Neural crest cell (in vitro differentiated cells): ENCODE data around the gene EVI5L. TPM values are rescaled to one million over a fixed set of nuclear protein-coding genes. Genes with fewer than 3 reads are reported as not detected.

Source experiments
- DNase-seq: peaks from one replicate; pipeline ENCODE4 v3.0.0; 2021; ENCODE audit warnings: low read depth, mixed read lengths, low spot score
- H3K27ac Mint-ChIP-seq: one replicate; pipeline ENCODE4 v1.8.0; 2021; ENCODE audit warnings: mild to moderate bottlenecking, mixed read lengths; ENCODE audit not compliant: unreplicated experiment
- H3K27me3 Mint-ChIP-seq: 2 replicates; pipeline ENCODE4 v1.8.0; 2021; ENCODE audit warnings: low read depth, mild to moderate bottlenecking, mixed read lengths
- H3K36me3 Mint-ChIP-seq: 2 replicates; pipeline ENCODE4 v1.8.0; 2021; ENCODE audit warnings: low read depth, mild to moderate bottlenecking, mixed read lengths
- H3K4me1 Mint-ChIP-seq: 2 replicates; pipeline ENCODE4 v1.8.0; 2021; ENCODE audit warnings: mixed read lengths
- H3K4me3 Mint-ChIP-seq: one replicate; pipeline ENCODE4 v1.8.0; 2021; ENCODE audit warnings: mild to moderate bottlenecking, mixed read lengths
- H3K9me3 Mint-ChIP-seq: 2 replicates; pipeline ENCODE4 v1.8.0; 2021; ENCODE audit warnings: mixed read lengths
- CTCF ChIP-seq: fragments of 200-600 bp; sonication (generic); conservative IDR thresholded peaks from 2 replicates; pipeline ENCODE4 v1.5.0; 2021; ENCODE audit warnings: antibody characterized with exemption, mild to moderate bottlenecking
- total RNA-seq: library from RNA; stranded (reverse); gene quantifications from 2 replicates; pipeline ENCODE4 v1.2.1, GENCODE V29; 2021

Gene EVI5L
- total RNA-seq, 1 donor from 2014 or later: 19.5 TPM

- no peak for DNase-seq
- Mint-ChIP-seq H3K4me3 (peak overlapping the region; percentile 90), H3K36me3 (no peaks in the 10 kb centered on the region), H3K9me3 (peaks cover 3% of the 10 kb centered on the region), H3K27ac (peak overlapping the region; percentile 96), H3K27me3 (peaks cover 21% of the 10 kb centered on the region), H3K4me1 (peaks cover 19% of the 10 kb centered on the region)
- no peak for TF ChIP-seq CTCF
Observed at GRCh38 chr19:7873304-7874075, 43.5 kb downstream of the EVI5L start.

- TF ChIP-seq CTCF: no peak
- Mint-ChIP-seq H3K27me3 (peaks cover 21% of the 10 kb centered on the region), H3K27ac (peak within 1 kb of the TSS; percentile 96), H3K9me3 (peaks cover 3% of the 10 kb centered on the region), H3K36me3 (no peaks in the 10 kb centered on the region), H3K4me1 (peaks cover 19% of the 10 kb centered on the region), H3K4me3 (peak within 1 kb of the TSS; percentile 90)
- peak; percentile 68 for DNase-seq
Observed at GRCh38 chr19:7874076-7874896, 44.3 kb downstream of the EVI5L start, which contains the start of gene PRR36. PRR36 (minus strand) TSS chr19:7874390; CDS start chr19:7873689, 701 bp downstream.

DNA sequence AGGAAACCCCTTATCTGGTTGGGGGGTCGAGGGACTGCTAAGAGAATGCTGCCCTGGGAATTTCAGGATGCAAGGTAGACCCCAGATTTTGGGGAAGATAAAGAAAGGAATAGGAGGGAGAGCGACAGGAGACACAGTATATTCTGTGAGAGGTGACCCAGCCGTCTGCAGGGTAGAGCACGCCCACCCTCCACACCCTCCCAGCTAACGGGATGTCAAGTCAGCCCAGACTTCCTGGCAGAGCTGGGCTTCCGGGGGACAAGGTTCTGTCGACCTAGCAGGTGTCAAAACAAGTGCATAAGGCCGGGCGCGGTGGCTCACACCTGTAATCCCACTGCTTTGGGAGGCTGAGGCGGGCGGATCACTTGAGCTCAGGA, 44.9 kb downstream of the EVI5L start:
- H3K36me3 Mint-ChIP-seq: no peaks in the 10 kb centered on the region
- DNase-seq: no peak
- no peak overlapping the region for H3K27ac Mint-ChIP-seq
- peaks cover 3% of the 10 kb centered on the region for H3K9me3 Mint-ChIP-seq
- peak overlapping the region; percentile 87 for H3K4me3 Mint-ChIP-seq
- H3K27me3 Mint-ChIP-seq: peaks cover 21% of the 10 kb centered on the region
- no peak for TF ChIP-seq CTCF
- peaks cover 19% of the 10 kb centered on the region for H3K4me1 Mint-ChIP-seq

- H3K4me1 Mint-ChIP-seq: peaks cover 3% of the 10 kb centered on the region
- H3K9me3 Mint-ChIP-seq: no peaks in the 10 kb centered on the region
- no peak for TF ChIP-seq CTCF
- peaks cover 9% of the 10 kb centered on the region for H3K27me3 Mint-ChIP-seq
- DNase-seq: no peak
- no peak overlapping the region for H3K27ac Mint-ChIP-seq
- H3K36me3 Mint-ChIP-seq: no peaks in the 10 kb centered on the region
- peak overlapping the region; percentile 44 for H3K4me3 Mint-ChIP-seq
Observed at GRCh38 chr19:7877249-7877836, 47.3 kb downstream of the EVI5L start.

DNA sequence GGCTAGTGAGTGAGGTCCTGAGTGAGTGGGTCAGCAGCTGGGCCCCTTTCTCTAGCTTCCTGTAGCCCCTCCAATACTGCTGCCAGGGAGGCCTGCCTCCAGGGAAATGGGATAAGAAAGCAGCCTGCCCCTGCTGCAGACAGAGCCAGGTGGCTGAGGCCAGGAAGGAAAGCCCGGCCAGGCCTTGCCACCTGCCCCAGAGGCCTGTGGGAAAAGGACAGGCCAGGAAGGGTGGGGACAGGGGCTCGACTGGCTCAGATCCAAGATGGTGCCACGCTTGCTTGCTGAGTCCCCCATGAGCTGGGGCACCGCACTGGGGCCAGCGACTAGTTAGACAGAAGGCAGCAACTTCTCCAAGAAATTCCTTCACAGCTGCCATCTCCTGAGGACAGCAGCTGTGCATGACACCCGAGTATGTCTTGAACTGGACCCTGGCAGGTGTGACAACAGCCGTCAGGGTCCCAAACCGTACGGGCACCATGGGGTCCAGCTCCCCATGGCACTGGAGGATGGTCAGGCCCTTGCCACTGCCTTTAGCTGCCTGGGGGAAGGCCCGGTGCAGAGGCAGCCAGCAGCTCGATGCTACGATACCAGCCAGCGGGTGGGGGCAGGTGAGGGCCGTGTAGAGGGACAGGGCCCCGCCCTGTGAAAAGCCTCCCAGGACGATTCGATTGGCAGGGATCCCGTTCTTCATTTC, 49.2 kb downstream of the EVI5L start:
- Mint-ChIP-seq H3K4me3 (peak overlapping the region; percentile 27), H3K27ac (no peak overlapping the region), H3K27me3 (peaks cover 7% of the 10 kb centered on the region), H3K4me1 (peaks cover 3% of the 10 kb centered on the region), H3K9me3 (no peaks in the 10 kb centered on the region), H3K36me3 (no peaks in the 10 kb centered on the region)
- no peak for TF ChIP-seq CTCF
- DNase-seq: no peak
